Adrenal gland (tissue), 5 donors: ENCODE data around the gene ZWILCH.
"Not testable (repeated sequence)": the region's sequence is repeated elsewhere in the genome, so short reads cannot be mapped to it uniquely, and the experiment has no call there.

Experiments used
- CTCF ChIP-seq, 6 experiments: fragments of 450-650 bp in 4 of 6; fragments of 200-600 bp in 2 of 6; sonication (generic) in 1 of 6; IDR thresholded peaks; 1 replicate in 5 of 6; 2 replicates in 1 of 6; pipeline versions ENCODE4 v1.5.1 to v1.8.0; 2016 to 2021; ENCODE audit warnings: antibody characterized with exemption in 6 of 6, mild to moderate bottlenecking in 2 of 6, moderate library complexity in 1 of 6
- POLR2A ChIP-seq, 2 donors: fragments of 450-650 bp; IDR thresholded peaks; one replicate each; pipeline ENCODE4 v1.6.1; 2017; ENCODE audit warnings: antibody characterized with exemption in 2 of 2, mild to moderate bottlenecking in 2 of 2, moderate library complexity in 1 of 2
- donor health status: DM: no; HTN: no; CAD: no.

DNA sequence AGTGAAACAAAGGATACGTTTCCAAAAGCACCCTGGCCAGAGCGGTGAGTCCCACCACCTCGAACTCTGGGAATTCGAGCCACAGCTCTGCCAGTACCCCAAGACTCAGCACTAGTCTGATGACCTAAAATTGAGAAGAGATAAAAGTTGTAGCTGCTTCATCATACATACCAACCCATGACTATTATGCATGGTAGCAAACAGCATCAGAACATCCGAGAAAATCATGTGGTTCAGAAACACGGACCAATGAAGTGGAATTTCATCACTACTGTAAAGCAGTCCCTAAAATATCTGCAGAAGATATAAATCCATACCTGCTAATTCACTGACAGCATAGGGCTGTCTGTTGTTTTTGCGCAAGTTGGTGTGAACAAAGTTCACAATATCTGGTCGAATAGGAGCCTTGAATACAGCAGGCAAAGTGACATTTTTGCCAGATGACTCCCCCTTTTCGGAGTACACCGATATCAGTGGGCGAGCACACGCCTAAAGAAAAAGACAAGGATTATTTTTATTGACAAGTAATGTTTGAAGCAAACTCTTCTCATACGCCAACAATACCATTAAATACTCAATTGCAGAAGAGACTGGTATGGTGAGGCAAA lies 2.0 kb upstream of the ZWILCH start:
- not testable (repeated sequence) for TF ChIP-seq CTCF, POLR2A (IDR thresholded peaks at IDR 0.05)
